Kasumi-1 (cell line): ENCODE results near the gene CTSA.

Experiments used
- DNase-seq, 2 experiments: peaks; one replicate each; lab custom pipeline; 2025; lab: John Stamatoyannopoulos, UW

CTSA gene

DNA sequence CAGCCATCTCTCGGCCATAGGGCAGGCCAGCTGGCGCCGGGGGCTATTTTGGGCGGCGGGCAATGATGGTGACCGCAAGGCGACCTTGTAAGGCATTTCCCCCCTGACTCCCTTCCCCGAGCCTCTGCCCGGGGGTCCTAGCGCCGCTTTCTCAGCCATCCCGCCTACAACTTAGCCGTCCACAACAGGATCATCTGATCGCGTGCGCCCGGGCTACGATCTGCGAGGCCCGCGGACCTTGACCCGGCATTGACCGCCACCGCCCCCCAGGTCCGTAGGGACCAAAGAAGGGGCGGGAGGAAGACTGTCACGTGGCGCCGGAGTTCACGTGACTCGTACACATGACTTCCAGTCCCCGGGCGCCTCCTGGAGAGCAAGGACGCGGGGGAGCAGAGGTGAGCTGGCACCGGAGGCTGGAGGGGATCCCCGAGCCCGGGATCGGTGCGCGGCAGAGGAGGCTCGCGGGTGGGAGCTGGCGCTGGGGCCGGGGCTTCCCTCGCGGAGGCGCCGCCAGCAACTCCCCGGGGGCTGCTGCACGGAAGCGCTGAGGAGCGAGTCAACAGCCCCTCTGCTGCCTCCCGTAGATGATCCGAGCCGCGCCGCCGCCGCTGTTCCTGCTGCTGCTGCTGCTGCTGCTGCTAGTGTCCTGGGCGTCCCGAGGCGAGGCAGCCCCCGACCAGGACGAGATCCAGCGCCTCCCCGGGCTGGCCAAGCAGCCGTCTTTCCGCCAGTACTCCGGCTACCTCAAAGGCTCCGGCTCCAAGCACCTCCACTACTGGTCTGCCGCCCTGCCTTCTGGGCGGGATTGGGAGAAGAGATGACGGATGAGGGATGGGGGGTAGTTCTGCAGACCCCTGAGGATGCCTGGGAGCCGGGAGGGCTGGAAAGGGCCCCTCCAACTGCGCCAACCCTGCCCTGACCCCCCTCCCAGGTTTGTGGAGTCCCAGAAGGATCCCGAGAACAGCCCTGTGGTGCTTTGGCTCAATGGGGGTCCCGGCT lies at the start of gene CTSA, which contains the start of gene NEURL2:
Gene CTSA (plus strand): TSS at position 351 of the 999 bp plus-strand sequence. CDS start 234 bp downstream, at position 585.
Gene NEURL2 (minus strand): TSS at position 224 of the 999 bp plus-strand sequence. CDS start 217 bp downstream, at position 7.
- peak; percentile 81 to 83 for DNase-seq

DNA sequence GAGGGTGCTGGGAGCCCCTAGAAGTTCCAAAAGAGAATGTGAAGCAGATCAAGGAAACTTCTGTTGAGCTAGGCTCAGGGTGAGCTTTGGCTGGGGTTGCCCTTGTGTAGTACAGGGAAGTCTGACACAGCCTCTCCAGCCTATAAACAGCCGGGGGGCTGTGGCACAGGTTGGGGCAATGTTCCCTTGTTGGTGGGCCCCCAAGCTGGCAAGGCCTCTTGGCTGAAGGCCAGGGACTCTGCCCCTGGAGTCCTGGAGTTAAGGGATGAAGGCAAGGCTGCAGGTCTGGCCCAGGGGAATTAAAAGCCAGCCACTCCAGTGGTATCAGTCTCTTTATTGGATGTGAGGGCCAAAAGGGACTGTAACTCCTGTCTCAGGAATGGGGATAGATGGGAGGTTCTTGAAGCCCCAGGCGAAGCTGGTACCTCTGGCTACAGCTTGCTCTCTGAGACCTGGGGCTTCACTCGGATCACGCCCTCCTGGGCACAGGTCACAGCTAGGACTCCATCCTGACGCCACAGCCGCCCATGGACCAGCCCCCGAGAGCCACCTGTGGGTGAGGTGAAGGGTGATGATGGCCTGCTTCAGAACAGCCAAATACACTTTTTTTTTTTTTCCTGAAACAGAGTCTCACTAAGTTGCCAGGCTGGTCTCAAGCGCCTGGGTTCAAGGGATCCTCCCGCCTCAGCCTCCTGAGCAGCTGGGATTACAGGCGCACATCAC lies 49.6 kb upstream of the CTSA start:
- DNase-seq: no peak

DNA sequence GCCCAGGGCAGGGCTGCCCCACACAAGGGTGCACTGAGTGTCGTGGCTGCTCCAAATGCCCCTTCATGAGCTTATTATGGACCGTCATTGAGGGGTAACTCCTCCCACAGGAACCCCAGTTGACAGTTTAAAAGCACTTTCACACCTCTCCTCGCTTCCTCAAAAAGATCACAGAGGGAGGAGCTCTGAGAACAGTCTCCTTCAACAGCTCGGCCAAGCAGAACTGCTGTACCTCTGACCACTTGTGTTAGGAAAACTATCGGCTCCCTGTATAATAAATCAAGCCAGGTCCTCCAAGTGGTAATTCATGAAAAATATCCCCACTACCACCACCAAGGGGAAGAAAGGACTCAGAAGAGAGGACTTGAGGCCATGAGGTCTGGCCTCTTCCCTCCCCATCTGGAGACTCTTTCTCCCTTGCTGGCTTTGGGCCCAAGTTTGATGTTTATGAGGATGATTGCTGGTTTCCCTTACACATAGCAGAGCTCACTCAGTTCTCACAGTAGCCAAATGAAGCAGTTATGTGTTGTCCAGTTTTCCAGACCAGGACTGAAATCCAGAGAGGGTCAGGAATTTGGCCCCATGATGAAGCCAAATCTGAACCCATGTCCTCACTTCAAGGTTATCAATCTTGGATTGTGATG lies 48.8 kb upstream of the CTSA start:
- no peak for DNase-seq

GRCh38 chr20:45843506-45843905 lies 47.6 kb upstream of the CTSA start:
- DNase-seq: no peak

- no peak for DNase-seq
Measured at GRCh38 chr20:45845452-45845851, 45.7 kb upstream of the CTSA start.

DNA sequence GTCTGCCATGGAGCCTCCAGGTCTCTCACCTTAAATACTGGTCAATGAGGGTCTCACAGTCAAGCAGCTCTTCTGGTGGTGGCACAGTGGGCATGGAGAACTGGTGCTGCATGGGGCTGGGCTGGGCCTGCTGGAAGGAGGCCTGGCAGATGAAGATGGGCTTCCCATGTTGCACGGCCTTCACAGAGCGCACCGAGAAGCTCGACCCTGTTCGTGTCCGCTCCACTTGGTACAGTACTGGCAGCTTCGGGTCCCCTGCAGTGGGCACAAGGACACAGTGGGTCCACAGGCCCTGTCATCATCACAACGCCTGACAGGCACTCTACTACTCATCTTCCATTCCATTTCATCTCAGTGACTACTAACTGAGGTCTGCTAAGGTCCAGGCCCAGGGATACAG lies 42.7 kb upstream of the CTSA start:
- no peak for DNase-seq

DNA sequence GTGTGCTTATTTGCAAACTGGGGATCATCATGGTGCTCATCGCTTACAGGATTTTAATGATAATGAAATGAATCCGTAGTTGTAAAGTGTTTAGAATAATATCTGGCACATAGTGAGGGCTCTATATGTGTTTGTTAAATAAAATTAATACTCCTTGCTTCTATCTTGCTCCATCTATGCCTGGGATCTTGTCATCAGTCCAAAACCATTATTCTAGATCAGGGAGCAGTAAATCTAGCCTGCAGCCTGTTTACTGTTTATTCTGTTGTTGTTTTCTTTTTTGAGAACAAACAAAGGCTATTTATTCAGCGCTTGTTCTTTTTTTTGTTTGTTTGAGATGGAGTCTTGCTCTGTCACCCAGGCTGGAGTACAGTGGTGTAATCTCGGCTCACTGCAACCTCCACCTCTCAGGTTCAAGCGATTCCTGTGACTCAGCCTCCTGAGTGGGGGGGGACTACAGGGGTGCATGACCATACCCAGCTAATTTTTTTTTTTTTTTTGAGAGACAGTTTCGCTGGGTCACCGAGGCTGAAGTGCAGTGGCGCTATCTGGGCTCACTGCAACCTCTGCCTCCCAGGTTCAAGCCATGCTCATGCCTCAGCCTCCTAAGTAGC lies 42.1 kb upstream of the CTSA start:
- DNase-seq: no peak

DNA sequence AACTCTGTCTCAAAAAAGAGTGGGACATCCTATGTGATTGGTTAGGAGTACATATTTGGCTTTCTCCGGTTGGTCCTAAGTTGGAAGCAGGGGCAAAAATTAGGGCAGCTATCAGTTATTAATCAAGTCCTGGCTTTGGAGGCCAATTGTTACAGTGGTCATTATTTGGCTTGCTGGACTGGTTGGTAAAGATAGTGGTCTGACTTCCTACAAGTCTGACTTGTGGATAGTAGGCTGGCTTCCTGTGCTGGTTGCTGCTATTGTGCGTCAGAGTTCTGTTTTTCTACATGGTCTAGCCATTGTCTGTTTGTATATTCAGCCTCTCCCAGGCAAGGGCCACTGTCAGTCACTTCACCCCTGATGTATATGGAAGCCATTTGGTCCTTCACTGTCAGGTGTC lies 40.9 kb upstream of the CTSA start:
- no peak for DNase-seq

DNA sequence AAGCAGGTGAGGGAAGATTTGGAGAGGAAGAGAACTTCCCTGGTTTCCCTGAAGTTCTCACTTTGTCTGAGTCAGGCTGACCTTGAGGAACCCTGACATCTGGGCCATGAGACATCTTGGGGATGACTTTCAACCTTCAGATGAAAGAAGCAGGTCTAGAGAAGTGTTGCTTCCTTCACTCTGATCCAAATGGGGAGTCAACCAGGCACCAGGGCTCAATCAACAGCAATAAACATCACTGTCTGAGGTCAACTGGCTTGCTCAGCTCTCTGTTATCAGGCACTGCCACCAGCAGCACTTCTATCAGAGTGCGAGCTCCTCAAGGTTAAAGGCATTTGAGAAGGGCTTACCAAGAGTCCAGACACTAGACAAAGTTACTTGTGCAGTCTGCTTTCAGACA lies 40.2 kb upstream of the CTSA start:
- no peak for DNase-seq

GRCh38 chr20:45851501-45851900 lies 39.6 kb upstream of the CTSA start:
- DNase-seq: no peak

DNA sequence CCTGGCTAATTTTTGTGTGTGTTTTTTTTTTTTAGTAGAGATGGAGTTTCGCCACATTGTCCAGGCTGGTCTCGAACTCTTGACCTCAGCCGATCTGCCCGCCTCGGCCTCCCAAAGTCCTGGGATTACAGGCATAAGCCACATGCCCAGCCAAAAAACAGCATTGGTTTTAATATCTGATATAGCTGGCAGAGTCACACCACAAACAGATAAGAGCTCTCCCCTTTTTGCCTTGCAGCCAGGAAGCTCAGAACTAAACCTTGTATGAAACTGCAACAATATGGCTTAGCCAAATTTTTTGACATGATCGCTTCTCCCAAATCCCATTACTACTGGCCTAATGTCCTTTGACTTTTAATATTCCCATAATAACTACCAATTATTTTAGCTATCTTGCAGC lies 38.8 kb upstream of the CTSA start:
- DNase-seq: no peak

GRCh38 chr20:45853484-45853883 lies 37.7 kb upstream of the CTSA start:
- DNase-seq: no peak

DNA sequence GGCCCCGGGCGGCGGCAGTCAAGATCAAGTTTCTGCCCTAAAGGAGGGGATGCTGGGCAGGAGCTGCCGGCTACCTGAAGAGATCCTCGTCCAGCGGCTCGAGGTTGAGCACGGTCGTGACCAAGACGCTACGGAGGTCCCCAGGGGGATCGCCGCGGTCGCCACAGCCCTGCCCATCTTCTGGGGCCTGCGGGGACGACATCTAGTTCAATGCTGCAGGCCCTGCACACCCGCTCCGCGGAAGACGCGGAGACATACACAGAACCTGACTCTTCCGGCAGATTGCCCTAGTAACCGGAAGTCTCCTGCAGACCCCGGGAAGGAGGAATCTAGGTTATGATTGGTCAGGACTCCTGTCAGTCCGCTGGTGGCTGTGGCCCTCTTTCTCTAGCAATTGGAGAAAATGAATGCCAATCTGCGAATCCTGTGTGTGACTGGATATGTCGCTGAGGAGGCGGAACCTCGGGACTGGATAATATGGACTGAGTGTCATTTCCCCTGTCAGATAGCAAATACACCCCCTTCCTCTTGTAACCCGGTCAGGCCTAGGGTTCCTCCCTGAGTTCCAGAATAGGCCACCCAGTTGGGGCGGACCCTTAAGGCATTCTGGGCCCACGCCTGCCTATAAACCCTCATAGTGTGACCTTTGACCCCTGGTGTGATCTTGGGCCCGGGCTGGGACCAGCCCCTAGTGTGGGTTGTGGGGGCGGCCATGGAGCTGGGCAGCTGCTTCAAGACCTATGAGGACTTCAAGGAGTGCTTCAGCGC lies 33.8 kb upstream of the CTSA start, which contains the start of the genes ACOT8 and ZSWIM3:
Gene ACOT8 (minus strand): TSS at position 279 of the 768 bp plus-strand sequence. CDS start 77 bp downstream, at position 202.
Gene ZSWIM3 (plus strand): TSS at position 501 of the 768 bp plus-strand sequence. CDS start 212 bp downstream, at position 713.
- peak; percentile 99 for DNase-seq

- DNase-seq: no peak
Measured at GRCh38 chr20:45857882-45858216, 33.3 kb upstream of the CTSA start.

DNA sequence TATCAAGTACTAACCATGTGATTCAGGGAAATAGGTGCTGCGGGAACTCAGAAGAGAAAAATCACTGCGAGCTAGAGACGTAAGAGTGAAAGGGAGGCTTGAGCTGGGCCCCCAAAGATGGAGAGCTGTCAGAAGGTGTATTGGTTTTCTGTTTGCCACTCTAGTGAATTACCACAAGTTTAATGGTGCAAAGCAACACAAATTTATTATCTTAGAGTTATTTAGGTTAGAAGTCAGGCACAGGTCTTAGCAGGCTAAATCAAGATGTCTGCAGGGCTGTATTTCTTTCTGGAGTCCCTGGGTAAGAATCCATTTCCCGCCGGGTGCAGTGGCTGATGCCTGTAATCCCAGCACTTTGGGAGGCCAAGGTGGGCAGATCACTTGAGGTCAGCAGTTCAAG lies 31.2 kb upstream of the CTSA start:
- DNase-seq: no peak

GRCh38 chr20:45860560-45861220 lies 30.4 kb upstream of the CTSA start:
- DNase-seq: no peak

- DNase-seq: no peak
Measured at GRCh38 chr20:45861221-45862075, 29.7 kb upstream of the CTSA start.

DNA sequence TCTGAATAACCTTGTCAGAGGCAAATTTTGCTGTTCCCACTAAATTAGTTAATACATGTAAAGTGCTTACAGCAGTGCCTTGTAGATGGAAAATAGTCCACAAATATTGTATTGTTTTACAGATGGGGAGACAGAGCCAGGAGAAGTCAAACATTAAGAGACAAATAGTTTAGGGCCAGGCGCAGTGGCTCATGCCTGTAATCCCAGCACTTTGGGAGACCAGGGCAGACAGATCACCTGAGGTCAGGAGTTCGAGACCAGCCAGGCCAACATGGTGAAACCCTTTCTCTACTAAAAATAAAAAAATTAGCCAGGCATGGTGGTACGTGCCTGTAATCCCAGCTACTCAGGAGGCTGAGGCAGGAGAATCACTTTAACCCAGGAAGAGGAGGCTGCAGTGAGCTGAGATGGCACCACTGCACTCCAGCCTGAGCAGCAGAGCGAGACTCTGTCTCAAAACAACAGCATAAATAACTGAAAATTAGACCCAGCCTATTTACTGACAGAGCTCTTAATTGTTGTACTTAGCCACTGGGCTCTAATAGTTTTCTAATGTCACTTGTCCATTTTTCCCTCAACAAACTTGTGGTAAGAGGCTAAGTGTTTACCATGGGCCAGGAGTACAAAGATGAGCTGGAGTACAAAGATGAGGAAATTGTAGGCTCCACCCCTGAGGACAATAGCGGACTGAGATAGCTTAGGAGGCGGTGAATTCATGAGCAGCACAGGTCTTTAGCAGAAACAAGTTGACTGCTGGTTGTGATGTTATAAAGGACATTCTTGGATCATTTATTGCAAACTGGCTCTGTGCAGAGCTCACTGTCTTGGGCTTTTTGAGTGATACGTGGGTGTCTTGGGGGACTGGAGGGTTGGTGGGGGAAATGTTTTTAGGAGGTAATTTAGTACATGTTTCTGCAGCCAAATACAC lies 27.3 kb upstream of the CTSA start:
- DNase-seq: no peak
